Endodermal cell (in vitro differentiated cells): ENCODE measurements around the gene MICU1. TPM values are rescaled to one million over a fixed set of nuclear protein-coding genes. Genes with fewer than 3 reads are reported as not detected.

Experiments used
- DNase-seq: peaks from one replicate; pipeline ENCODE4 v3.0.0-alpha.2; 2017
- H3K27ac ChIP-seq: 2 replicates; pipeline ENCODE4 v1.5.1; 2013; ENCODE audit warnings: mild to moderate bottlenecking, low read depth, low read length, moderate library complexity
- H3K27me3 ChIP-seq: 2 replicates; pipeline ENCODE4 v1.6.1; 2013; ENCODE audit warnings: mild to moderate bottlenecking, low read length, moderate library complexity; ENCODE audit not compliant: insufficient read depth, control insufficient read depth, poor library complexity, severe bottlenecking
- H3K36me3 ChIP-seq: 2 replicates; pipeline ENCODE4 v1.7.0; 2013; ENCODE audit warnings: mild to moderate bottlenecking, low read length, moderate library complexity; ENCODE audit not compliant: control insufficient read depth, insufficient read depth
- H3K4me1 ChIP-seq: one replicate; pipeline ENCODE4 v1.7.0; 2013; ENCODE audit warnings: low read length; ENCODE audit not compliant: control insufficient read depth, insufficient read depth
- H3K4me3 ChIP-seq: 2 replicates; pipeline ENCODE4 v1.5.1; 2013; ENCODE audit warnings: mild to moderate bottlenecking, low read length, moderate library complexity
- H3K9ac ChIP-seq: 2 replicates; pipeline ENCODE4 v1.6.1; 2013; ENCODE audit warnings: mild to moderate bottlenecking, low read length, moderate library complexity; ENCODE audit not compliant: poor library complexity, severe bottlenecking; ENCODE audit errors: extremely low read depth
- H3K9me3 ChIP-seq: 2 replicates; pipeline ENCODE4 v1.6.1; 2013; ENCODE audit warnings: mild to moderate bottlenecking, low read length, moderate library complexity; ENCODE audit not compliant: control insufficient read depth
- H3K27ac Mint-ChIP-seq: 2 replicates; pipeline ENCODE4 v1.8.0; 2020; ENCODE audit warnings: mixed read lengths
- H3K27me3 Mint-ChIP-seq: 2 replicates; pipeline ENCODE4 v1.8.0; 2021; ENCODE audit warnings: mild to moderate bottlenecking, mixed read lengths; ENCODE audit not compliant: insufficient read depth
- H3K36me3 Mint-ChIP-seq: 2 replicates; pipeline ENCODE4 v1.8.0; 2020; ENCODE audit warnings: low read depth, mixed read lengths
- H3K4me1 Mint-ChIP-seq: 2 replicates; pipeline ENCODE4 v1.8.0; 2020; ENCODE audit warnings: mixed read lengths
- H3K4me3 Mint-ChIP-seq: 2 replicates; pipeline ENCODE4 v1.8.0; 2020; ENCODE audit warnings: mild to moderate bottlenecking, moderate library complexity, mixed read lengths
- H3K9me3 Mint-ChIP-seq: 2 replicates; pipeline ENCODE4 v1.8.0; 2020; ENCODE audit warnings: mild to moderate bottlenecking, mixed read lengths
- CTCF ChIP-seq: fragments of 200-600 bp; sonication (generic); conservative IDR thresholded peaks from 2 replicates; pipeline ENCODE4 v1.5.0; 2021; ENCODE audit warnings: antibody characterized with exemption, mild to moderate bottlenecking
- WGBS, 2 experiments: methylation state at CpG; one replicate each; pipeline versions ENCODE4 v1.1.5 to v1.1.7; 2013; ENCODE audit warnings: missing lambda C conversion rate in 2 of 2, mixed read lengths in 1 of 2; ENCODE audit not compliant: insufficient coverage in 1 of 2, insufficient read length in 1 of 2; 5-methylcytosine and 5-hydroxymethylcytosine counted together
- total RNA-seq, 2 donors: library from RNA; stranded (reverse); fragmentation: NEBNext Ultra II Directional in 1 of 2; extraction: Animal tissue kit (Norgen Biotek cat#: 25700) in 1 of 2; gene quantifications; 2 replicates in 1 of 2; 3 replicates in 1 of 2; pipeline ENCODE4 v1.2.1, GENCODE V29; 2021

Gene MICU1
- total RNA-seq, 2 donors from 2014 or later, result 41.9 to 54.9 TPM

- Mint-ChIP-seq H3K36me3 (no peaks in the 10 kb centered on the region), H3K4me3 (no peak overlapping the region), H3K27me3 (no peaks in the 10 kb centered on the region), H3K9me3 (no peaks in the 10 kb centered on the region), H3K4me1 (peaks cover 8% of the 10 kb centered on the region), H3K27ac (peak overlapping the region; percentile 52)
- no peaks in the 10 kb centered on the region for H3K9me3 ChIP-seq
- 77 to 82% methylated on average over 2 to 4 of the region's 4 CpGs for WGBS, 2 experiments
- H3K27ac ChIP-seq, result peak overlapping the region; percentile 8
- DNase-seq, result no peak
- TF ChIP-seq CTCF, result no peak
- H3K4me1 ChIP-seq, result no peaks in the 10 kb centered on the region
- H3K27me3 ChIP-seq, result no peaks in the 10 kb centered on the region
- H3K9ac ChIP-seq, result no peak overlapping the region
- peaks cover 3% of the 10 kb centered on the region for H3K36me3 ChIP-seq
- H3K4me3 ChIP-seq, result no peak overlapping the region
Measured at GRCh38 chr10:72598769-72599701, 26.8 kb downstream of the MICU1 start.

- no peaks in the 10 kb centered on the region for H3K4me1 ChIP-seq
- Mint-ChIP-seq H3K27ac (no peak overlapping the region), H3K4me3 (no peak overlapping the region), H3K4me1 (peaks cover 8% of the 10 kb centered on the region), H3K27me3 (no peaks in the 10 kb centered on the region), H3K9me3 (peaks cover 4% of the 10 kb centered on the region), H3K36me3 (peaks cover 5% of the 10 kb centered on the region)
- TF ChIP-seq CTCF, result no peak
- H3K27ac ChIP-seq, result no peak overlapping the region
- H3K4me3 ChIP-seq, result no peak overlapping the region
- 75 to 96% methylated on average over 1 of the region's 1 CpG for WGBS, 2 experiments
- no peaks in the 10 kb centered on the region for H3K27me3 ChIP-seq
- DNase-seq, result no peak
- no peak overlapping the region for H3K9ac ChIP-seq
- H3K36me3 ChIP-seq, result peaks cover 3% of the 10 kb centered on the region
- peaks cover 6% of the 10 kb centered on the region for H3K9me3 ChIP-seq
Measured at GRCh38 chr10:72597897-72598296, 28.0 kb downstream of the MICU1 start.

- 100% methylated on average over 1 of the region's 1 CpG; no CpG with 5 or more reads in 1 of the 2 experiments for WGBS, 2 experiments
- no peak overlapping the region for H3K27ac Mint-ChIP-seq
- no peaks in the 10 kb centered on the region for H3K27me3 Mint-ChIP-seq
- peaks cover 13% of the 10 kb centered on the region for H3K9me3 Mint-ChIP-seq
- no peaks in the 10 kb centered on the region for H3K4me1 ChIP-seq
- H3K36me3 Mint-ChIP-seq, result peaks cover 10% of the 10 kb centered on the region
- peaks cover 16% of the 10 kb centered on the region for H3K9me3 ChIP-seq
- peaks cover 3% of the 10 kb centered on the region for H3K36me3 ChIP-seq
- no peak overlapping the region for H3K4me3 Mint-ChIP-seq
- peaks cover 8% of the 10 kb centered on the region for H3K4me1 Mint-ChIP-seq
- no peaks in the 10 kb centered on the region for H3K27me3 ChIP-seq
- DNase-seq, result no peak
- no peak for TF ChIP-seq CTCF
- no peak overlapping the region for H3K4me3 ChIP-seq
- H3K9ac ChIP-seq, result no peak overlapping the region
- no peak overlapping the region for H3K27ac ChIP-seq
Measured at GRCh38 chr10:72595436-72595835, 30.4 kb downstream of the MICU1 start.
